Large intestine (tissue), 3 donors: ENCODE data around the gene MAPK6. TPM values are rescaled to one million over a fixed set of nuclear protein-coding genes. Genes with fewer than 3 reads are reported as not detected.

Experiments
- DNase-seq, 2 donors: peaks; one replicate each; pipeline versions ENCODE4 v3.0.0 to v3.0.0-alpha.2; 2013
- H3K27ac ChIP-seq: one replicate; pipeline ENCODE4 v1.5.1; 2013; ENCODE audit warnings: low read length
- H3K27me3 ChIP-seq: 2 replicates; pipeline ENCODE4 v1.6.1; 2013; ENCODE audit warnings: low read length; ENCODE audit not compliant: control insufficient read depth, insufficient read depth
- H3K36me3 ChIP-seq: 2 replicates; pipeline ENCODE4 v1.6.1; 2013; ENCODE audit warnings: low read length; ENCODE audit not compliant: control insufficient read depth, insufficient read depth
- H3K4me1 ChIP-seq: one replicate; pipeline ENCODE4 v1.6.1; 2013; ENCODE audit warnings: low read length; ENCODE audit not compliant: control insufficient read depth, insufficient read depth
- H3K4me3 ChIP-seq: one replicate; pipeline ENCODE4 v1.5.1; 2013; ENCODE audit warnings: low read length
- H3K9me3 ChIP-seq: one replicate; pipeline ENCODE4 v1.6.1; 2013; ENCODE audit warnings: mild to moderate bottlenecking, low read depth, low read length, moderate library complexity; ENCODE audit not compliant: control insufficient read depth
- WGBS: methylation state at CpG from one replicate; pipeline ENCODE4 v1.1.5; 2013; ENCODE audit warnings: low lambda C conversion rate; ENCODE audit not compliant: insufficient coverage; 5-methylcytosine and 5-hydroxymethylcytosine counted together
- polyA plus RNA-seq: library from polyadenylated mRNA; unstranded; fragments of 120-200 nt; gene quantifications from one replicate; pipeline ENCODE4 v1.2.1, GENCODE V29; 2013

MAPK6 gene
- polyA plus RNA-seq, 1 donor = 42.1 TPM

GRCh38 chr15:52103217-52104207 is 84.5 kb downstream of the MAPK6 start:
- peaks cover 7% of the 10 kb centered on the region for H3K4me1 ChIP-seq
- H3K9me3 ChIP-seq = no peaks in the 10 kb centered on the region
- H3K27ac ChIP-seq = no peak overlapping the region
- WGBS = 100% methylated on average over 1 of the region's 5 CpGs
- DNase-seq = peak in 1 of 2 donors; percentile 35
- H3K4me3 ChIP-seq = no peak overlapping the region
- no peaks in the 10 kb centered on the region for H3K27me3 ChIP-seq
- H3K36me3 ChIP-seq = no peaks in the 10 kb centered on the region

GRCh38 chr15:52104532-52105004 is 85.5 kb downstream of the MAPK6 start:
- no peak for DNase-seq
- H3K27me3 ChIP-seq = peaks cover 3% of the 10 kb centered on the region
- peaks cover 4% of the 10 kb centered on the region for H3K4me1 ChIP-seq
- no CpG with 5 or more reads among the region's 5 CpGs for WGBS
- no peaks in the 10 kb centered on the region for H3K9me3 ChIP-seq
- H3K27ac ChIP-seq = no peak overlapping the region
- no peak overlapping the region for H3K4me3 ChIP-seq
- no peaks in the 10 kb centered on the region for H3K36me3 ChIP-seq

GRCh38 chr15:52105846-52106245 is 86.8 kb downstream of the MAPK6 start:
- H3K4me3 ChIP-seq = no peak overlapping the region
- peaks cover 4% of the 10 kb centered on the region for H3K4me1 ChIP-seq
- H3K36me3 ChIP-seq = no peaks in the 10 kb centered on the region
- H3K27ac ChIP-seq = no peak overlapping the region
- H3K27me3 ChIP-seq = peaks cover 5% of the 10 kb centered on the region
- no peak for DNase-seq
- no peaks in the 10 kb centered on the region for H3K9me3 ChIP-seq
- no CpG with 5 or more reads among the region's 2 CpGs for WGBS

DNA sequence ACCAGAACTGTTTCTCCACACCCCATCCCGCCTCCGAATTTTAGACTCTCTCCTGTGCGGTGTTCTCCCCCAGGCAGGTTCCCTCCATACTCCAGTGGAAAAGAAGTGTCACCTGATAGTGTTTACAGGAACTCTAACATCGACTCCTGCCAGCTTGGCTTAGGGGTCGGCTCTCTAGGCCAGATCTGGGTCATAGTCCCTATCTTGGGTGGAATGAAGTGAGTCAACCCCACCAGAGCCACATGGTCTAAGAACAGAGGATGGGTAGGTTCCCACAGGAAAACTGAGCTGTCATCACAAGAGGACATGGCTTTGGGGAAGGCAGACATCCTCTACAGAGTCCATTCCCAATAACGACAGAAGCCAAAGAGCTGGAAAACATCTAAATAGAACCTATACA is 87.6 kb downstream of the MAPK6 start:
- H3K9me3 ChIP-seq = no peaks in the 10 kb centered on the region
- no peak overlapping the region for H3K4me3 ChIP-seq
- H3K27me3 ChIP-seq = peaks cover 9% of the 10 kb centered on the region
- no peak for DNase-seq
- H3K36me3 ChIP-seq = no peaks in the 10 kb centered on the region
- H3K4me1 ChIP-seq = peaks cover 4% of the 10 kb centered on the region
- no peak overlapping the region for H3K27ac ChIP-seq
- WGBS = 100% methylated on average over 2 of the region's 6 CpGs

- H3K27ac ChIP-seq = no peak overlapping the region
- no peak overlapping the region for H3K4me3 ChIP-seq
- no peaks in the 10 kb centered on the region for H3K9me3 ChIP-seq
- H3K36me3 ChIP-seq = no peaks in the 10 kb centered on the region
- H3K27me3 ChIP-seq = peaks cover 13% of the 10 kb centered on the region
- DNase-seq = no peak
- H3K4me1 ChIP-seq = peaks cover under 1% of the 10 kb centered on the region
- 100% methylated on average over 3 of the region's 6 CpGs for WGBS
Measured at GRCh38 chr15:52107238-52107637, 88.2 kb downstream of the MAPK6 start.

- Histone ChIP-seq H3K4me1 (peaks cover 7% of the 10 kb centered on the region), H3K27ac (no peak overlapping the region), H3K9me3 (no peaks in the 10 kb centered on the region), H3K27me3 (peaks cover 19% of the 10 kb centered on the region), H3K36me3 (no peaks in the 10 kb centered on the region), H3K4me3 (no peak overlapping the region)
- WGBS = no CpG with 5 or more reads among the region's 5 CpGs
- DNase-seq = no peak
Measured at GRCh38 chr15:52109559-52110451, 90.8 kb downstream of the MAPK6 start.

DNA sequence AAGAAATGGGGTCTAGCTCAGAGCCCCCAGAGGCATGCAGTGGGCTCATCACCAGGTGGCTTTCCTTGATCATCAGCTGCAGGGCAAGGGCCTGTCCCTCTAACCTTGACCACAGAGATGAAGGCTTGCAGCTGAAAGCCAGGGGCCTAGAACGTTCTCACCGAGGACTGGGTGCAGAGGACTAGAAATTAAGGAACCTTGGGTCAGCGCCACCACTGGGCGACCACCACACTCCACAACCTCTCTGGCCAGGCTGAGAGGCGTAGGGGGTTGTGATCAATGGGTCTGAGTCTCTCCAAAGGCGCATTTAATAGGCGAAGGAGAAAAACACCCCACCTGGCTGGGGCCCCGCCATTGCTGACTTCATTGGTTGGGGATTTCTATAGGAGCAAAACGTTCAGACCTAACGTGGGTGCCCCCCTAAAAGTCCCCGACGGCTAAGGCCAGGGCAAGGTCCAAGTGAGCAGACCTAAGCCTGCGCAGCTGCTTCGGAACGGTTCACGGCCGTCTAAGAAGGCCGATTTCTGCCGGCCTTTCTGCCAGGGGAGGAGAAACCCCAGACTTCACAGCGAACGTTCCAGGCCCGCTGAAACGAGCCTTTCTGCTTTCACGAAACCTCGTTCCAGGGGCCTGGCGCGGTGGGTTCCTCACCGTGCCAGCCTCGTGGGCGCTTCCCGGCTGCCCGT is 92.6 kb downstream of the MAPK6 start:
- DNase-seq = no peak
- Histone ChIP-seq H3K4me1 (peaks cover 19% of the 10 kb centered on the region), H3K9me3 (no peaks in the 10 kb centered on the region), H3K36me3 (no peaks in the 10 kb centered on the region), H3K4me3 (peak overlapping the region; percentile 54), H3K27ac (no peak overlapping the region), H3K27me3 (peaks cover 19% of the 10 kb centered on the region)
- WGBS = no CpG with 5 or more reads among the region's 32 CpGs

DNA sequence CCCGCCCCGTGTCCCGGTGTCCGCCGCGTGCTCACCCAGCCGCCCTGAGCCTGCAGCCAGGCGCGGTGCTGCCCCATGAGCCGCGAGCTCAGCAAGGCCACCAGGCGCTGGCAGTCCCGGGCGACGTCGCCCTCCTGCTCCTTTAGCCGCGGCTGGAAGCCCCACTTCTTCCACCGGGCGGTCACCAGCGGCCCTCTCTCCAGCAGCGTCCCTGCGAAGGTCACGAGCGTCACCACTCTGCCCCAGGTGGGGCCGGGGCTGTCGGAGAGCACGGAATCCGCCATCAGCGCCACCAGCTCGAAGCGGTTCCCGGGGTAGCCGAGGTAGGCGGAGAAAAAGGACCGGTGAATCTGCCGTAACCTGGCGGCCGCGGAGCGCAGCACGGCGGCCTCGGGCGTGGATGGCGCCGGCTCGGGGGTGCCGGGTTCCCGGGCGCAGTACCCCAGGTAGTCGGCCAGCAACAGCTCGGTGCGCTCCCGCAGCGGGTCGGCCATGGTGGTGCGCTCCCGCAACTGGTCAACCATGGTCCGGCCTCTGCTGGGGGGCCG is 93.3 kb downstream of the MAPK6 start:
- no CpG with 5 or more reads among the region's 61 CpGs for WGBS
- Histone ChIP-seq H3K27me3 (peaks cover 19% of the 10 kb centered on the region), H3K36me3 (no peaks in the 10 kb centered on the region), H3K4me3 (peak overlapping the region; percentile 54), H3K4me1 (peaks cover 21% of the 10 kb centered on the region), H3K9me3 (no peaks in the 10 kb centered on the region), H3K27ac (no peak overlapping the region)
- DNase-seq = peak; percentile 28 to 79

DNA sequence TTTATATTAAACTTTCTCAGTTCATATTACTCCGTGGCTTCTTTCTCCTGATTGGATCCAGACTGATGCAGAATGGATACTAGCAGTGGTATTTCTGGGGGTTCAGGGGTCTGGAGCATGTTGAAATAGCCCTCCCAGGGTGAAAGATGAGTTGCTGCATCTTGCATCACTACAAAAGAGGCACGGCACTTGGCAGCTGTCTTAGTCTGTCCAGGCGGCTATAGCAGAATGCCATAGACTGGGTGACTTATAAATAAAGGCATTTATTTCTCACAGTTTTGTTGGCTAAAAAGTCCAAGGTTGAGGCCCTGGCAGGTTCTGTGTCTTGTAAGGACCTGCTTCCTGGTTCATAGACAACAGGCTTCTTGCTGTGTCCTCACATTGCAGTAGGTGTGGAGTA is 94.2 kb downstream of the MAPK6 start:
- Histone ChIP-seq H3K27ac (no peak overlapping the region), H3K9me3 (no peaks in the 10 kb centered on the region), H3K4me1 (peaks cover 21% of the 10 kb centered on the region), H3K36me3 (no peaks in the 10 kb centered on the region), H3K4me3 (no peak overlapping the region), H3K27me3 (peaks cover 19% of the 10 kb centered on the region)
- WGBS = no CpG with 5 or more reads among the region's 3 CpGs
- DNase-seq = no peak
